ENCODE results near the gene PRODH.
"Not testable (repeated sequence)": the region's sequence is repeated elsewhere in the genome, so short reads cannot be mapped to it uniquely, and the experiment has no call there.

PRODH gene

DNA sequence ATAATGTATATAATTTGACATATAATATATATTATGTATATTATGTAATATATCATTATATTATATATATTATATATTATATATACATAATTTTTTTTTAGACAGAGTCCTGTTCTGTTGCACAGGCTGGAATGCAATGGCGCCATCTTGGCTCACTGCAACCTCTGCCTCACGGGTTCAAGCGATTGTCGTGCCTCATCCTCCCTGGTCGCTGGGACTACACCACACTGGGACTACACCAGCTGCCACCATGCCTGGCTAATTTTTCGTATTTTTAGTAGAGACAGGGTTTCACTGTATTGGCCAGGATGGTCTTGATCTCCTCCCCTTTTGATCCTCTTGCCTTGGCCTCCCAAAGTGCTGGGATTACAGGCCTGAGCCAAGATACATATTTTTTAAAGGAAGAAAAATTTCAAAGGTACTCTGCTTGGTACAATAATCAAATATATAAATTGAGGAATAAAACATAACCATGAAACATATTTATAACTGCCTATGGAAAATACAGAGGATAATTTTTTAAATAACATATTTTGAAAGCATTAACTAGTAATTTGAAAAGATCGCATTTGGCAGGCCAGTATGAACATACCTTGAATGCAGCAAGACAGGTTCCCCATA lies 39.9 kb downstream of the PRODH start:
- DNase-seq = peak; percentile 19

DNA sequence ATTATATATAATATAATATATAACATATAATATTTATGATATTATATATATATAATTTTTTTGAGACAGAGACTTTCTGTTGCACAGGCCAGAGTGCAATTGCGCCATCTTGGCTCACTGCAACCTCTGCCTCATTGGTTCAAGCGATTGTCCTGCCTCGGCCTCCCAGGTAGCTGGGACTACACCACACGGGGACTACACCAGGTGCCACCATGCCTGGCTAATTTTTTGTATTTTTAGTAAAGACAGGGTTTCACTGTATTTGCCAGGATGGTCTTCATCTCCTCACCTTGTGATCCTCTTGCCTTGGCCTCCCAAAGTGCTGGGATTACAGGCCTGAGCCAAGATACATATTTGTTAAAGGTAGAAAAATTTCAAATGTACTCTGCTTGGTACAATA lies 42.3 kb downstream of the PRODH start:
- DNase-seq = not testable (repeated sequence)

DNA sequence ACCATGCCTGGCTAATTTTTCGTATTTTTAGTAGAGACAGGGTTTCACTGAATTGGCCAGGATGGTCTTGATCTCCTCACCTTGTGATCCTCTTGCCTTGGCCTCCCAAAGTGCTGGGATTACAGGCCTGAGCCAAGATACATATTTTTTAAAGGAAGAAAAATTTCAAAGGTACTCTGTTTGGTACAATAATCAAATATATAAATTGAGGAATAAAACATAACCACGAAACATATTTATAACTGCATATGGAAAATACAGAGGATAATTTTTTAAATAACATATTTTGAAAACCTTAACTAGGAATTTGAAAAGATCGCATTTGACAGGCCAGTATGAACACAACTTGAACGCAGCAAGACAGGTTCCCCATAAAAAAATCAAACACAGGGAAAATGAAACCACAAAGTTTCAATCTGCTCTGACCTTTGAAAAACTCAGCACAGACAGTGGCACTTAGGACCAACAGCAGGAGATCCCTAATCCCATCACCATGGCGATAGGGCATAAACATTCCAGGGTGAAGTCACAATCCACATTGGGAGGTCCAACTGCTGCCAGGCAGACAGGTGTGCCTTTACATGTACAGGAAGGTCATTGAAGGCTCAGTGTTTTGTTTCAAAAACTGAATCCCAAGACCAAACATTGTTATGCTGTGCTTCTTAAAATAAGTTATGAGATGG lies 45.4 kb downstream of the PRODH start:
- not testable (repeated sequence) for DNase-seq

DNA sequence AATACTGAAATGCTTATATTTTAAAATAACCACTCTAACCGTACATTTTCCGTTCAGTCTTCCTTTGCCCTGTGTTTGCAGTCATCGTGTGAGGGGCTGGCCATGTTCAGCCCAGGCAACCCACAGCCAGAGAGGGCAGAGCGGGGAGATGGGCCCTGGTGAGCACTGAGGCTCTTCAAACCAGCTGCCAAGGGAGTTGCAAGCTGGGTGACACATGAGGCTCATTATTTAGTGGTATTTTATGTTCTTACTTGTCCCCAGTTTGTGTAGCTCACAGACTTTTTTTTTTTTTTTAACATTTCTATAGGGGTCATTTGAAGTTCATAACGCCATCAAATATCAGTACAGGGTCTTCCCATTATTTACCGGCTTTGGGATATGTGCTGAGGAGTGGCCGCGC lies 48.0 kb downstream of the PRODH start:
- no peak for DNase-seq

DNA sequence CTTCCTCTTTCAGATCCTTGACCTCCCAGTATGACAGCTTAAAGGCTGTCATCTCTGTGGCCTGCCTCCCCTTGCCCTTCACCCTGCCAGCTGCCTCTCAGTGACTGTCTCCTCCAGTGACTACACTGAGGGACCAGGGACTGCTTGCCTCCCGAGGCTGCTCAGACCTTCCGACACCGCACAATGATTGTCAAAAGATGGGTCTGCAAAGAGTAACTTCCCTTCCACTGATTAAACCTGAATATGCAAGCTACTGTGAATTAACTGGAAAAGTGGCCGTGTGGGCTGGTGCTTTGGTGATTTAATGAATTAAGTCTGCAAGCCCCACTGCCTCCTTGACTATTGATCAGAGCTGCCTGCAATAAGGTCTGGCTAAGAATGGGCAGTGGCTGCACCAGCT lies 51.6 kb downstream of the PRODH start:
- DNase-seq = not testable (repeated sequence)

DNA sequence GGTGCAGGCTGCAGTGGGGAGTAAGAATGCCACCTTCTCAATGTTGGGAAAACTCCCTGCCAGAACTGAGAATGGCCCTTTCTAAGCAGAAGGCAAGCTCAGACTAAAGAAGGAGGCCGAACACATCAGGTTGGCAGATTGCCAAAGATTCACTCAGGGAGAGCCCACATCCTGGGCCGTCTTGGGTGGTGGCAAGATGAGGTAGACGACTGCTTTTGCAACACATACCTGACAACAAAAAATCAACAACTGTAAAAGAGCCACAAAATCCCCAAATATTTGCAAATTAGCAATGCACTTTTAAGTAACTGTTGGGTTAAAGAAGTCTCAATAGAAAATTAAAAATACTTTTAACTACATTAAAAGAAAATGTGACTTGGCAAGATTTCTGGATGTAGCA lies 54.8 kb downstream of the PRODH start:
- peak; percentile 58 for DNase-seq

Data from stimulated activated CD4-positive, alpha-beta T cell treated with anti-CD3 and anti-CD28 coated beads, Interleukin-1b, Interleukin-23, amount 100 ng/mL, for 48 hours (primary cell).